Liver (tissue), 9 donors: ENCODE measurements around the gene RIMKLB. TPM values are rescaled to one million over a fixed set of nuclear protein-coding genes. Genes with fewer than 3 reads are reported as not detected.
A peak's percentile ranks its signal among the peaks of the same experiment; 100 is the strongest.

Source experiments
- DNase-seq: peaks from one replicate; pipeline ENCODE4 v3.0.0-alpha.2; 2017; ENCODE audit warnings: low spot score
- H3K27ac ChIP-seq, 2 donors: one replicate each; pipeline ENCODE4 v1.7.0; 2013; ENCODE audit warnings: inconsistent platforms in 2 of 2, low read length in 2 of 2, control low read depth in 1 of 2, low read depth in 1 of 2, mild to moderate bottlenecking in 1 of 2
- H3K27me3 ChIP-seq, 4 donors: one replicate each; pipeline versions ENCODE4 v1.6.1 to v1.7.0; 2013; ENCODE audit warnings: low read length in 3 of 4, inconsistent platforms in 1 of 4, mild to moderate bottlenecking in 1 of 4, moderate library complexity in 1 of 4; ENCODE audit not compliant: control insufficient read depth in 4 of 4, insufficient read depth in 4 of 4
- H3K36me3 ChIP-seq, 4 donors: one replicate each; pipeline versions ENCODE4 v1.6.1 to v1.7.0; 2013; ENCODE audit warnings: low read length in 3 of 4, mild to moderate bottlenecking in 3 of 4, low read depth in 1 of 4, moderate library complexity in 1 of 4; ENCODE audit not compliant: control insufficient read depth in 4 of 4, insufficient read depth in 3 of 4
- H3K4me1 ChIP-seq, 4 donors: one replicate each; pipeline versions ENCODE4 v1.6.1 to v1.7.0; 2013; ENCODE audit warnings: low read length in 3 of 4, mild to moderate bottlenecking in 3 of 4, moderate library complexity in 1 of 4; ENCODE audit not compliant: control insufficient read depth in 4 of 4, insufficient read depth in 4 of 4
- H3K4me3 ChIP-seq, 3 donors: one replicate each; pipeline versions ENCODE4 v1.6.1 to v1.7.0; 2013; ENCODE audit warnings: low read length in 3 of 3, control low read depth in 1 of 3, low read depth in 1 of 3, mild to moderate bottlenecking in 1 of 3
- H3K9ac ChIP-seq, 2 donors: one replicate each; pipeline ENCODE4 v1.7.0; 2013; ENCODE audit warnings: low read length in 2 of 2, mild to moderate bottlenecking in 2 of 2, moderate library complexity in 2 of 2, control low read depth in 1 of 2, low read depth in 1 of 2
- H3K9me3 ChIP-seq, 4 donors: one replicate each; pipeline versions ENCODE4 v1.6.1 to v1.7.0; 2013; ENCODE audit warnings: low read length in 3 of 4; ENCODE audit not compliant: control insufficient read depth in 4 of 4
- FOXA2 ChIP-seq: IDR thresholded peaks from 2 replicates; pipeline ENCODE4 v1.6.1; 2016; ENCODE audit warnings: antibody characterized with exemption
- GABPA ChIP-seq, 2 donors: IDR thresholded peaks in 1 of 2; conservative IDR thresholded peaks in 1 of 2; 2 replicates each; pipeline ENCODE4 v1.6.1; 2016; ENCODE audit warnings: antibody characterized with exemption in 2 of 2, mild to moderate bottlenecking in 1 of 2, moderate library complexity in 1 of 2
- WGBS: extraction: QIAGEN DNeasy Blood & Tissue Kit; methylation state at CpG from one replicate; pipeline ENCODE4 v1.1.7; 2013; 5-methylcytosine and 5-hydroxymethylcytosine counted together
- polyA plus RNA-seq, 2 donors: library from polyadenylated mRNA; stranded (reverse) in 1 of 2; unstranded in 1 of 2; fragments of 200-250 nt in 1 of 2; fragments of >200 nt in 1 of 2; fragmentation: Nextera tagmentation in 1 of 2; extraction: Ambion mirVana in 1 of 2; gene quantifications; one replicate each; pipeline versions ENCODE4 v1.2.1 to v1.2.3, GENCODE V29; 2013 to 2015
- total RNA-seq, 2 donors: library from RNA; depleted of rRNA; stranded (reverse); fragments of >200 nt; gene quantifications; one replicate each; pipeline ENCODE4 v1.2.3, GENCODE V29; 2014
- TF ChIP-seq, protein P1 (sequence below): IDR thresholded peaks from 2 replicates; pipeline ENCODE4 v1.6.1; 2016; ENCODE audit warnings: antibody characterized with exemption
- TF ChIP-seq, protein P2 (sequence below): IDR thresholded peaks from 2 replicates; pipeline ENCODE4 v1.6.1; 2016; ENCODE audit warnings: antibody characterized with exemption, mild to moderate bottlenecking
- donor health status: healthy.
- donor health status: healthy.
- donor health status: healthy.
- donor health status: healthy.
- donor health status: healthy.

The RIMKLB gene, protein sequence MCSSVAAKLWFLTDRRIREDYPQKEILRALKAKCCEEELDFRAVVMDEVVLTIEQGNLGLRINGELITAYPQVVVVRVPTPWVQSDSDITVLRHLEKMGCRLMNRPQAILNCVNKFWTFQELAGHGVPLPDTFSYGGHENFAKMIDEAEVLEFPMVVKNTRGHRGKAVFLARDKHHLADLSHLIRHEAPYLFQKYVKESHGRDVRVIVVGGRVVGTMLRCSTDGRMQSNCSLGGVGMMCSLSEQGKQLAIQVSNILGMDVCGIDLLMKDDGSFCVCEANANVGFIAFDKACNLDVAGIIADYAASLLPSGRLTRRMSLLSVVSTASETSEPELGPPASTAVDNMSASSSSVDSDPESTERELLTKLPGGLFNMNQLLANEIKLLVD
- 1 to 10 TPM; 5.3 to 9.5 TPM for total RNA-seq
- 1 to 10 TPM; 1.6 to 2.3 TPM for polyA plus RNA-seq

DNA sequence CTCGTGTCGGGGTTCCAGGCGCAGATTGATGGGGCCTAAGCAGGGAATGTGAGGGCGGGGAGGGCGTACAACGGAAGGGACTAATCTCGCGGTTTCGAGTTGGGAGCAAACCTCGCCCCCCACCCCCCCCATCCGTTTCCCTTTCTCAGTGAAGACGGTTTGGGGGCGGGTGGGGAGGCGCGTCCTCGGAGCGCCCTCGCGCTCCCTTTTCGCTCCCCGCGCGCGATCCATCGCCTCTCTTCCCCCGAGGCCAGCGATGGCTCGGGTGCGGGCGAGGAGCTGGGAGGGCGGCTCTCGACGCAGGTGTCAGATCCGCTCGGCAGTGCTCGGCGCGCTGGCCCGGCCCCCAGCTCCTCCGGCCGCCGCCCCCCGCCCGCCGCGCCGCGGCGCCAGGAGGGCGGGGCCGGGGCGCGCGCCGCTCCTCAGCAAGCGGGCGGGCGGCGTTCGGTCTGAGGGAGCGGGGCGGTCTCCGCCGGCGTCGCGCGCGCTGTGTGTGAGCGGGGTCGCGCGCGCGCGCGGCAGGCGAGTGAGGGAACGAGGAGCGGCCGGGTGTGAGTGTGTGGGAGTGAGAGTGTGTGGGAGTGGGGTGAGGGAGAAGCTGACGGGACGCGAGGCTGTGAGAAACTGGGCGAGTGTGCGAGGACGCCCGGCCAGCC is at the start of gene RIMKLB:
TSS of gene RIMKLB (plus strand) at position 516 of the 656 bp plus-strand sequence. CDS start 15,876 bp downstream, outside the sequence.
- H3K36me3 ChIP-seq = no peaks in the 10 kb centered on the region
- peak within 1 kb of the TSS; percentile 14 to 52 for H3K9ac ChIP-seq
- H3K4me1 ChIP-seq = peaks cover 9 to 15% (median 11%) of the 10 kb centered on the region in 4 donors
- peak within 1 kb of the TSS; percentile 73 to 76 for H3K27ac ChIP-seq
- TF ChIP-seq FOXA2 = no peak
- TF ChIP-seq, protein P1, sequence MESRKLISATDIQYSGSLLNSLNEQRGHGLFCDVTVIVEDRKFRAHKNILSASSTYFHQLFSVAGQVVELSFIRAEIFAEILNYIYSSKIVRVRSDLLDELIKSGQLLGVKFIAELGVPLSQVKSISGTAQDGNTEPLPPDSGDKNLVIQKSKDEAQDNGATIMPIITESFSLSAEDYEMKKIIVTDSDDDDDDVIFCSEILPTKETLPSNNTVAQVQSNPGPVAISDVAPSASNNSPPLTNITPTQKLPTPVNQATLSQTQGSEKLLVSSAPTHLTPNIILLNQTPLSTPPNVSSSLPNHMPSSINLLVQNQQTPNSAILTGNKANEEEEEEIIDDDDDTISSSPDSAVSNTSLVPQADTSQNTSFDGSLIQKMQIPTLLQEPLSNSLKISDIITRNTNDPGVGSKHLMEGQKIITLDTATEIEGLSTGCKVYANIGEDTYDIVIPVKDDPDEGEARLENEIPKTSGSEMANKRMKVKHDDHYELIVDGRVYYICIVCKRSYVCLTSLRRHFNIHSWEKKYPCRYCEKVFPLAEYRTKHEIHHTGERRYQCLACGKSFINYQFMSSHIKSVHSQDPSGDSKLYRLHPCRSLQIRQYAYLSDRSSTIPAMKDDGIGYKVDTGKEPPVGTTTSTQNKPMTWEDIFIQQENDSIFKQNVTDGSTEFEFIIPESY = peak; percentile 43
- H3K27me3 ChIP-seq = no peaks in the 10 kb centered on the region
- peak within 1 kb of the TSS; percentile 67 to 75 (median 75) for H3K4me3 ChIP-seq
- H3K9me3 ChIP-seq = no peaks in the 10 kb centered on the region
- DNase-seq = peak; percentile 74
- WGBS = 1% methylated on average over 88 of the region's 88 CpGs

DNA sequence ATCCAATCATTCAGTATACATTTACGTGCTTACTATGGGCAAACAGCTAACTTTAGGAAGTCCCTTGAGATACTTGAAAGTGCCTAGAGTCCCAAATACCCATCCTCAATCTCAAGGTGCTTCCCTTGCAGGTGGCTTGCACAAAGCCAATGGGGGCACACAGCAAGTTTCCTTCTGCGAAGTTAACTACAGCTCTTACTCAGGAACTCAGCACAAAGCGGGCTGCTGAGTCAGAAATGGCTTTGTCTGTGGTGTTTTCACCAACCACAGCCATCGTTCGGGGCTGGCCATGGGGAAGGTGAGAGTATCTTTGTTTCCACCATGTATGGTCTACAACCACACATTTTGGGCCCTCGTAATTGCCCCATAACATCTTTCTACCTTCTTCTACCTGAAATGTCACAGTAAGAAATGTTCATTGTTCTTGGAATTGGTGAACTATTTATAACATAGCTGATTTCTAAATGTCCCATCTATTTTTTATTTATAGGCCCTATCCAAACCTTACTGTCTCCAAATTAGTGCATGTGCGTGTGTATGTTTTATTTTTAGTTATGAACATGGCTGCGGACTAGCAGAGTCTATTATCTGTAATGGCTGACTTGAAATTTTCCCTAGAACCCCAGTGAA is 49.1 kb upstream of the RIMKLB start:
- Histone ChIP-seq H3K27ac (no peak overlapping the region), H3K9ac (no peak overlapping the region), H3K9me3 (no peaks in the 10 kb centered on the region), H3K36me3 (no peaks in the 10 kb centered on the region), H3K4me1 (no peaks in the 10 kb centered on the region), H3K4me3 (no peak overlapping the region), H3K27me3 (no peaks in the 10 kb centered on the region)
- no peak for DNase-seq
- 81% methylated on average over 8 of the region's 8 CpGs for WGBS
- TF ChIP-seq, protein P1 = no peak
- TF ChIP-seq, protein P2, sequence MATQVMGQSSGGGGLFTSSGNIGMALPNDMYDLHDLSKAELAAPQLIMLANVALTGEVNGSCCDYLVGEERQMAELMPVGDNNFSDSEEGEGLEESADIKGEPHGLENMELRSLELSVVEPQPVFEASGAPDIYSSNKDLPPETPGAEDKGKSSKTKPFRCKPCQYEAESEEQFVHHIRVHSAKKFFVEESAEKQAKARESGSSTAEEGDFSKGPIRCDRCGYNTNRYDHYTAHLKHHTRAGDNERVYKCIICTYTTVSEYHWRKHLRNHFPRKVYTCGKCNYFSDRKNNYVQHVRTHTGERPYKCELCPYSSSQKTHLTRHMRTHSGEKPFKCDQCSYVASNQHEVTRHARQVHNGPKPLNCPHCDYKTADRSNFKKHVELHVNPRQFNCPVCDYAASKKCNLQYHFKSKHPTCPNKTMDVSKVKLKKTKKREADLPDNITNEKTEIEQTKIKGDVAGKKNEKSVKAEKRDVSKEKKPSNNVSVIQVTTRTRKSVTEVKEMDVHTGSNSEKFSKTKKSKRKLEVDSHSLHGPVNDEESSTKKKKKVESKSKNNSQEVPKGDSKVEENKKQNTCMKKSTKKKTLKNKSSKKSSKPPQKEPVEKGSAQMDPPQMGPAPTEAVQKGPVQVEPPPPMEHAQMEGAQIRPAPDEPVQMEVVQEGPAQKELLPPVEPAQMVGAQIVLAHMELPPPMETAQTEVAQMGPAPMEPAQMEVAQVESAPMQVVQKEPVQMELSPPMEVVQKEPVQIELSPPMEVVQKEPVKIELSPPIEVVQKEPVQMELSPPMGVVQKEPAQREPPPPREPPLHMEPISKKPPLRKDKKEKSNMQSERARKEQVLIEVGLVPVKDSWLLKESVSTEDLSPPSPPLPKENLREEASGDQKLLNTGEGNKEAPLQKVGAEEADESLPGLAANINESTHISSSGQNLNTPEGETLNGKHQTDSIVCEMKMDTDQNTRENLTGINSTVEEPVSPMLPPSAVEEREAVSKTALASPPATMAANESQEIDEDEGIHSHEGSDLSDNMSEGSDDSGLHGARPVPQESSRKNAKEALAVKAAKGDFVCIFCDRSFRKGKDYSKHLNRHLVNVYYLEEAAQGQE = no peak
- no peak for TF ChIP-seq GABPA (IDR thresholded peaks at IDR 0.05 in 1 of 2, conservative IDR thresholded peaks at IDR 0.05 in 1 of 2)
